SK-N-SH treated with all-trans-retinoic acid at 6 μM for 48 hours (cell line): Measurements from ENCODE around the gene SH3TC2.

Experiments
- ARNTL ChIP-seq: fragments of 450-650 bp; formaldehyde crosslinking; IDR thresholded peaks from 2 replicates; pipeline ENCODE4 v1.5.0; 2020; ENCODE audit warnings: low read depth, mild to moderate bottlenecking, moderate library complexity, borderline replicate concordance
- ESRRG ChIP-seq: fragments of 250-450 bp; sonication (Bioruptor Pico); IDR thresholded peaks from 2 replicates; pipeline ENCODE4 v1.6.1; 2021; ENCODE audit warnings: mild to moderate bottlenecking
- ISL1 ChIP-seq: fragments of 250-450 bp; sonication (Bioruptor Pico); IDR thresholded peaks from 2 replicates; pipeline ENCODE4 v2.1.2; 2022; ENCODE audit warnings: mild to moderate bottlenecking, moderate library complexity
- PPARA ChIP-seq: fragments of 250-450 bp; sonication (Bioruptor Pico); IDR thresholded peaks from 2 replicates; pipeline ENCODE4 v1.5.0; 2020; ENCODE audit warnings: mild to moderate bottlenecking, borderline replicate concordance
- SNAI2 ChIP-seq: fragments of 250-450 bp; sonication (Bioruptor Pico); IDR thresholded peaks from 2 replicates; pipeline ENCODE4 v1.5.0; 2020; ENCODE audit warnings: mild to moderate bottlenecking, moderate library complexity
- TCF4 ChIP-seq: fragments of 250-450 bp; sonication (Bioruptor Pico); IDR thresholded peaks from 2 replicates; pipeline ENCODE4 v1.8.0; 2021; ENCODE audit warnings: mild to moderate bottlenecking, moderate library complexity, borderline replicate concordance
- ZC3H10 ChIP-seq: fragments of 250-450 bp; sonication (Bioruptor Pico); IDR thresholded peaks from 2 replicates; pipeline ENCODE4 v1.5.1; 2021; ENCODE audit warnings: mild to moderate bottlenecking, moderate library complexity
- ZFP3 ChIP-seq: fragments of 250-450 bp; sonication (Bioruptor Pico); IDR thresholded peaks from 2 replicates; pipeline ENCODE4 v1.5.0; 2020; ENCODE audit warnings: mild to moderate bottlenecking, moderate library complexity
- ZNF70 ChIP-seq: fragments of 450-650 bp; formaldehyde crosslinking; IDR thresholded peaks from 2 replicates; pipeline ENCODE4 v1.5.0; 2020; ENCODE audit warnings: mild to moderate bottlenecking, moderate library complexity
- TF ChIP-seq, protein P1 (sequence below): fragments of 250-450 bp; sonication (Bioruptor Pico); IDR thresholded peaks from 2 replicates; pipeline ENCODE4 v1.8.0; 2020; ENCODE audit warnings: mild to moderate bottlenecking, moderate library complexity, borderline replicate concordance
- TF ChIP-seq, protein P2 (sequence below): fragments of 250-450 bp; sonication (Bioruptor Pico); IDR thresholded peaks from 2 replicates; pipeline ENCODE4 v1.5.1; 2020; ENCODE audit warnings: low read depth, mild to moderate bottlenecking, moderate library complexity

DNA sequence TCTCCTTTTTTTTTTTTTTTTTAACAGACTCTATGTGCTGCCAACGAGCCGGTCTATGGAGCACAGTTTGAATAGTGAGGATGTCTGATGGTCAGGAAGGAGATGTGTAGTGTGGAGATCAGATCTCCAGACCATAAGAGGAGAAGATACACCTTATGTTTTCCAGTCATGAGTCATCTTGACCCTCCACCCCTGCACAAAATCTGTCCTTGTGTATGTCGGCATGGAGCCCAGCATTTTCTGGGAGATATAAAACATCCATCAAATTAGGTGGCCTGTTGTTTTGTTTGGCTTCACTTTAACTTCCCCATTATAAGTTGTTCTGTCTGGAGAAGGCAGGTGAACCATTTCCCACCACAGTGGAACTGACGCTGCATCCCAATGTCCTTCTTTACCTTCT lies 19.2 kb downstream of the SH3TC2 start:
- TF ChIP-seq SNAI2 (no peak; the same call in 1 of the 2 replicates), ESRRG (CRISPR knock-in tag) (no peak), ZFP3 (CRISPR knock-in tag) (0 out of 2 replicates have a peak, but pooled peaks have one; percentile 25), PPARA (CRISPR knock-in tag) (no peak), ARNTL (no peak), ZC3H10 (CRISPR knock-in tag) (no peak), ISL1 (CRISPR knock-in tag) (peak; percentile 70), TCF4 (no peak), ZNF70 (CRISPR knock-in tag) (no peak)
- TF ChIP-seq, protein P1, sequence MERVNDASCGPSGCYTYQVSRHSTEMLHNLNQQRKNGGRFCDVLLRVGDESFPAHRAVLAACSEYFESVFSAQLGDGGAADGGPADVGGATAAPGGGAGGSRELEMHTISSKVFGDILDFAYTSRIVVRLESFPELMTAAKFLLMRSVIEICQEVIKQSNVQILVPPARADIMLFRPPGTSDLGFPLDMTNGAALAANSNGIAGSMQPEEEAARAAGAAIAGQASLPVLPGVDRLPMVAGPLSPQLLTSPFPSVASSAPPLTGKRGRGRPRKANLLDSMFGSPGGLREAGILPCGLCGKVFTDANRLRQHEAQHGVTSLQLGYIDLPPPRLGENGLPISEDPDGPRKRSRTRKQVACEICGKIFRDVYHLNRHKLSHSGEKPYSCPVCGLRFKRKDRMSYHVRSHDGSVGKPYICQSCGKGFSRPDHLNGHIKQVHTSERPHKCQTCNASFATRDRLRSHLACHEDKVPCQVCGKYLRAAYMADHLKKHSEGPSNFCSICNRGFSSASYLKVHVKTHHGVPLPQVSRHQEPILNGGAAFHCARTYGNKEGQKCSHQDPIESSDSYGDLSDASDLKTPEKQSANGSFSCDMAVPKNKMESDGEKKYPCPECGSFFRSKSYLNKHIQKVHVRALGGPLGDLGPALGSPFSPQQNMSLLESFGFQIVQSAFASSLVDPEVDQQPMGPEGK (CRISPR knock-in tag) = no peak
- TF ChIP-seq, protein P2, sequence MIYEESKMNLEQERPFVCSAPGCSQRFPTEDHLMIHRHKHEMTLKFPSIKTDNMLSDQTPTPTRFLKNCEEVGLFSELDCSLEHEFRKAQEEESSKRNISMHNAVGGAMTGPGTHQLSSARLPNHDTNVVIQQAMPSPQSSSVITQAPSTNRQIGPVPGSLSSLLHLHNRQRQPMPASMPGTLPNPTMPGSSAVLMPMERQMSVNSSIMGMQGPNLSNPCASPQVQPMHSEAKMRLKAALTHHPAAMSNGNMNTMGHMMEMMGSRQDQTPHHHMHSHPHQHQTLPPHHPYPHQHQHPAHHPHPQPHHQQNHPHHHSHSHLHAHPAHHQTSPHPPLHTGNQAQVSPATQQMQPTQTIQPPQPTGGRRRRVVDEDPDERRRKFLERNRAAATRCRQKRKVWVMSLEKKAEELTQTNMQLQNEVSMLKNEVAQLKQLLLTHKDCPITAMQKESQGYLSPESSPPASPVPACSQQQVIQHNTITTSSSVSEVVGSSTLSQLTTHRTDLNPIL = 0 out of 2 replicates have a peak, but pooled peaks have one; percentile 11
